ENCODE measurements around the gene PQBP1.
"Not testable (repeated sequence)": the region's sequence is repeated elsewhere in the genome, so short reads cannot be mapped to it uniquely, and the experiment has no call there.

DNA sequence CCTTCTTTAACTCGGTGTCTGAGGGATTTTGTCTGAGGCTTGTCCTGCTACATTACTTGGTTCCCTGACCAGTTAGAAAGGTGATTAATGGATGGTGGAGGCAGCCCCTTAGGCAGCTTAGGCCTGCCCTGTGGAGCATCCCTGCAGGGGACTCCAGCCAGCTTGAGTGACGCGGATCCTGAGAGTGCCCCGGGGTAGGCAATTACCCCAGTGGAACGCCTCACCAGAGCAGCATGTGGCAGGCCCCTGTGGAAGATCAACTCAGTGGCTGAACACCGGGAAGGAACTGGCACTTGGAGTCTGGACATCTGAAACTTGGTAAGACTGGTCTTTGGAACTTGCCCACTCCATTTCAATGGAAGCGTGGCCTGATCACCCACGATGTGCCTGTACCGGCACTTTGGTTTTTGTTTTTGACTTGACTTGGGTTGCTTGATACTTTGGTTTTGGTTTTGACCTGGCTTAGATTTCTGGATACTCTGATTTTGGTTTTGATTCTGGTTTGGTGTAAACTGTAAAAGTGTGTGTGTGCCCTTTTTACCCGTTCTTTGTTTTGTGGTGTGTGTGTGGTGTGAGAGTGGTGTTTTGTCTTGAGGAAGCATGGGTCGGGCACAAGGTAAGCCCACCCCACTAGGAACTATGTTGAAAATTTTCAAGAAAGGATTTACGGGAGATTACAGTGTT lies 43.5 kb upstream of the PQBP1 start:
- TF ChIP-seq EZH2 (IDR thresholded peaks at IDR 0.05; ENCODE audit: borderline replicate concordance); EZH2phosphoT487 (IDR thresholded peaks at IDR 0.05; ENCODE audit: low read depth, severe bottlenecking, unreplicated experiment): not testable (repeated sequence)
- TF ChIP-seq, protein P1, sequence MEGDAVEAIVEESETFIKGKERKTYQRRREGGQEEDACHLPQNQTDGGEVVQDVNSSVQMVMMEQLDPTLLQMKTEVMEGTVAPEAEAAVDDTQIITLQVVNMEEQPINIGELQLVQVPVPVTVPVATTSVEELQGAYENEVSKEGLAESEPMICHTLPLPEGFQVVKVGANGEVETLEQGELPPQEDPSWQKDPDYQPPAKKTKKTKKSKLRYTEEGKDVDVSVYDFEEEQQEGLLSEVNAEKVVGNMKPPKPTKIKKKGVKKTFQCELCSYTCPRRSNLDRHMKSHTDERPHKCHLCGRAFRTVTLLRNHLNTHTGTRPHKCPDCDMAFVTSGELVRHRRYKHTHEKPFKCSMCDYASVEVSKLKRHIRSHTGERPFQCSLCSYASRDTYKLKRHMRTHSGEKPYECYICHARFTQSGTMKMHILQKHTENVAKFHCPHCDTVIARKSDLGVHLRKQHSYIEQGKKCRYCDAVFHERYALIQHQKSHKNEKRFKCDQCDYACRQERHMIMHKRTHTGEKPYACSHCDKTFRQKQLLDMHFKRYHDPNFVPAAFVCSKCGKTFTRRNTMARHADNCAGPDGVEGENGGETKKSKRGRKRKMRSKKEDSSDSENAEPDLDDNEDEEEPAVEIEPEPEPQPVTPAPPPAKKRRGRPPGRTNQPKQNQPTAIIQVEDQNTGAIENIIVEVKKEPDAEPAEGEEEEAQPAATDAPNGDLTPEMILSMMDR (IDR thresholded peaks at IDR 0.05; ENCODE audit: poor library complexity), result not testable (repeated sequence)
